Uterus (tissue), 2 donors: Measurements from ENCODE around the gene PCDH9.

Experiments
- POLR2A ChIP-seq, 2 donors: fragments of 450-650 bp; IDR thresholded peaks; one replicate each; pipeline ENCODE4 v1.6.1; 2016; ENCODE audit warnings: antibody characterized with exemption in 2 of 2, mild to moderate bottlenecking in 1 of 2, moderate library complexity in 1 of 2
- TF ChIP-seq, protein P1 (sequence below), 4 experiments: fragments of 200-600 bp in 2 of 4; fragments of 450-650 bp in 2 of 4; sonication (generic) in 2 of 4; IDR thresholded peaks; one replicate each; pipeline ENCODE4 v1.5.1; 2016 to 2019; ENCODE audit warnings: antibody characterized with exemption in 4 of 4, mild to moderate bottlenecking in 2 of 4, moderate library complexity in 1 of 4

GRCh38 chr13:66581675-66582074 lies 648.5 kb downstream of the PCDH9 start:
- no peak for TF ChIP-seq POLR2A (IDR thresholded peaks at IDR 0.05)
- TF ChIP-seq, protein P1, sequence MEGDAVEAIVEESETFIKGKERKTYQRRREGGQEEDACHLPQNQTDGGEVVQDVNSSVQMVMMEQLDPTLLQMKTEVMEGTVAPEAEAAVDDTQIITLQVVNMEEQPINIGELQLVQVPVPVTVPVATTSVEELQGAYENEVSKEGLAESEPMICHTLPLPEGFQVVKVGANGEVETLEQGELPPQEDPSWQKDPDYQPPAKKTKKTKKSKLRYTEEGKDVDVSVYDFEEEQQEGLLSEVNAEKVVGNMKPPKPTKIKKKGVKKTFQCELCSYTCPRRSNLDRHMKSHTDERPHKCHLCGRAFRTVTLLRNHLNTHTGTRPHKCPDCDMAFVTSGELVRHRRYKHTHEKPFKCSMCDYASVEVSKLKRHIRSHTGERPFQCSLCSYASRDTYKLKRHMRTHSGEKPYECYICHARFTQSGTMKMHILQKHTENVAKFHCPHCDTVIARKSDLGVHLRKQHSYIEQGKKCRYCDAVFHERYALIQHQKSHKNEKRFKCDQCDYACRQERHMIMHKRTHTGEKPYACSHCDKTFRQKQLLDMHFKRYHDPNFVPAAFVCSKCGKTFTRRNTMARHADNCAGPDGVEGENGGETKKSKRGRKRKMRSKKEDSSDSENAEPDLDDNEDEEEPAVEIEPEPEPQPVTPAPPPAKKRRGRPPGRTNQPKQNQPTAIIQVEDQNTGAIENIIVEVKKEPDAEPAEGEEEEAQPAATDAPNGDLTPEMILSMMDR (IDR thresholded peaks at IDR 0.05), result no peak
